Thoracic aorta (tissue), 2 donors: ENCODE results near the gene TIGD3. TPM values are rescaled to one million over a fixed set of nuclear protein-coding genes. Genes with fewer than 3 reads are reported as not detected.

ENCODE experiments used
- ATAC-seq: fragments of 150-250 bp; one replicate; pipeline ENCODE4 v1.8.0; 2017; ENCODE audit warnings: low read depth; ENCODE audit not compliant: insufficient number of reproducible peaks, low FRiP score
- DNase-seq: peaks from one replicate; pipeline ENCODE4 v3.0.0-alpha.2; 2020; ENCODE audit warnings: low spot score
- H3K27ac ChIP-seq, 2 donors: fragments of 200-600 bp; sonication (generic); 1 replicate in 1 of 2; 2 replicates in 1 of 2; pipeline ENCODE4 v1.5.1; 2016; ENCODE audit warnings: mild to moderate bottlenecking in 2 of 2, moderate library complexity in 2 of 2
- H3K27me3 ChIP-seq: fragments of 200-600 bp; sonication (generic); replicated peaks from 2 replicates; pipeline ENCODE4 v1.6.0; 2016; ENCODE audit warnings: mild to moderate bottlenecking; ENCODE audit not compliant: insufficient read depth
- H3K36me3 ChIP-seq: fragments of 200-600 bp; sonication (generic); one replicate; pipeline ENCODE4 v1.5.1; 2016
- H3K4me1 ChIP-seq, 2 donors: fragments of 200-600 bp; sonication (generic); 1 replicate in 1 of 2; 2 replicates in 1 of 2; pipeline versions ENCODE4 v1.5.1 to v1.6.0; 2016; ENCODE audit warnings: low read depth in 2 of 2, mild to moderate bottlenecking in 1 of 2; ENCODE audit not compliant: control insufficient read depth in 1 of 2
- H3K4me3 ChIP-seq: fragments of 200-600 bp; sonication (generic); 2 replicates; pipeline ENCODE4 v1.5.1; 2016; ENCODE audit warnings: mild to moderate bottlenecking
- H3K9me3 ChIP-seq: fragments of 200-600 bp; sonication (generic); 2 replicates; pipeline ENCODE4 v1.5.1; 2016
- CTCF ChIP-seq: fragments of 200-600 bp; sonication (generic); IDR thresholded peaks from one replicate; pipeline ENCODE4 v1.5.1; 2019; ENCODE audit warnings: antibody characterized with exemption
- total RNA-seq, 2 donors: library from RNA; depleted of rRNA; stranded (reverse); fragments of >200 nt; gene quantifications; one replicate each; pipeline versions ENCODE4 v1.1.0 to v1.2.3, GENCODE V29; 2016

The TIGD3 gene
- total RNA-seq, 2 donors from 2014 or later = not detected

GRCh38 chr11:65338676-65339075 is 15.9 kb upstream of the TIGD3 start:
- no peak overlapping the region for H3K27ac ChIP-seq
- no peak overlapping the region for H3K4me3 ChIP-seq
- peaks cover 38% of the 10 kb centered on the region for H3K36me3 ChIP-seq
- no peak for DNase-seq
- no peak for TF ChIP-seq CTCF
- H3K4me1 ChIP-seq = peaks cover 8 to 27% of the 10 kb centered on the region in 2 donors
- H3K27me3 ChIP-seq = no peaks in the 10 kb centered on the region
- ATAC-seq = no peak
- no peaks in the 10 kb centered on the region for H3K9me3 ChIP-seq

GRCh38 chr11:65340226-65340625 is 14.3 kb upstream of the TIGD3 start:
- Histone ChIP-seq H3K27me3 (no peaks in the 10 kb centered on the region), H3K4me1 (peaks cover 5 to 17% of the 10 kb centered on the region in 2 donors), H3K27ac (no peak overlapping the region), H3K36me3 (peaks cover 53% of the 10 kb centered on the region), H3K9me3 (no peaks in the 10 kb centered on the region), H3K4me3 (no peak overlapping the region)
- ATAC-seq (no peak), DNase-seq (no peak)
- no peak for TF ChIP-seq CTCF

- no peak overlapping the region for H3K27ac ChIP-seq
- peaks cover 70% of the 10 kb centered on the region for H3K36me3 ChIP-seq
- H3K27me3 ChIP-seq = no peaks in the 10 kb centered on the region
- no peak for DNase-seq
- H3K4me1 ChIP-seq = peaks cover 0 to 7% of the 10 kb centered on the region in 2 donors
- no peak for TF ChIP-seq CTCF
- no peak overlapping the region for H3K4me3 ChIP-seq
- no peaks in the 10 kb centered on the region for H3K9me3 ChIP-seq
- no peak for ATAC-seq
Measured at GRCh38 chr11:65341856-65342255, 12.7 kb upstream of the TIGD3 start.

GRCh38 chr11:65351511-65351910 is 3.0 kb upstream of the TIGD3 start:
- Histone ChIP-seq H3K4me1 (peaks cover 18 to 24% of the 10 kb centered on the region in 2 donors), H3K4me3 (no peak overlapping the region), H3K9me3 (no peaks in the 10 kb centered on the region), H3K27ac (no peak overlapping the region), H3K27me3 (no peaks in the 10 kb centered on the region), H3K36me3 (peaks cover 60% of the 10 kb centered on the region)
- DNase-seq (no peak), ATAC-seq (no peak)
- no peak for TF ChIP-seq CTCF

GRCh38 chr11:65352783-65353182 is 1.8 kb upstream of the TIGD3 start:
- no peaks in the 10 kb centered on the region for H3K9me3 ChIP-seq
- TF ChIP-seq CTCF = no peak
- no peak for ATAC-seq
- DNase-seq = no peak
- peaks cover 48% of the 10 kb centered on the region for H3K36me3 ChIP-seq
- H3K4me3 ChIP-seq = no peak overlapping the region
- H3K4me1 ChIP-seq = peaks cover 18 to 24% of the 10 kb centered on the region in 2 donors
- no peak overlapping the region for H3K27ac ChIP-seq
- no peaks in the 10 kb centered on the region for H3K27me3 ChIP-seq
